Measurements from ENCODE around the gene NPY2R. TPM values are rescaled to one million over a fixed set of nuclear protein-coding genes. Genes with fewer than 3 reads are reported as not detected.

NPY2R gene
- total RNA-seq, 1 experiment from 2014 or later, result not detected

- POLR2A ChIA-PET (ENCODE audit: low non-redundant PET), result no interaction called here
- Histone ChIP-seq H3K4me3 (ENCODE audit: low read depth, low read length, poor library complexity, severe bottlenecking) (no peak overlapping the region), H3K36me3 (ENCODE audit: insufficient read depth, low read length, poor library complexity, severe bottlenecking) (no peaks in the 10 kb centered on the region), H3K27me3 (replicated peaks; ENCODE audit: insufficient read depth, low read depth, low read length, poor library complexity) (no peaks in the 10 kb centered on the region), H3K27ac (ENCODE audit: low read depth, low read length, poor library complexity, severe bottlenecking) (no peak overlapping the region), H3K4me1 (ENCODE audit: insufficient read depth, low read length, poor library complexity, severe bottlenecking) (no peaks in the 10 kb centered on the region), H3K9me3 (ENCODE audit: low read depth, low read length, poor library complexity, severe bottlenecking) (peaks cover 5% of the 10 kb centered on the region)
- CTCF ChIA-PET, result no interaction called here
- DNase-seq (ENCODE audit: low spot score), result no peak
- BruUV-seq (replicated peaks), result no TSS peak
- no peak for TF ChIP-seq CTCF (conservative IDR thresholded peaks at IDR 0.05; ENCODE audit: low read depth, low read length)
- no peak for TF ChIP-seq EZH2 (IDR thresholded peaks at IDR 0.05; ENCODE audit: borderline replicate concordance, low read depth, low read length, poor library complexity, severe bottlenecking)
- intact Hi-C loops (cut with micrococcal nuclease; ENCODE audit: unreplicated experiment), result no loop called here
Measured at GRCh38 chr4:155241225-155241624, 32.8 kb downstream of the NPY2R start.

GRCh38 chr4:155241664-155242063, 33.2 kb downstream of the NPY2R start:
- Histone ChIP-seq H3K36me3 (ENCODE audit: insufficient read depth, low read length, poor library complexity, severe bottlenecking) (no peaks in the 10 kb centered on the region), H3K4me1 (ENCODE audit: insufficient read depth, low read length, poor library complexity, severe bottlenecking) (no peaks in the 10 kb centered on the region), H3K4me3 (ENCODE audit: low read depth, low read length, poor library complexity, severe bottlenecking) (no peak overlapping the region), H3K27ac (ENCODE audit: low read depth, low read length, poor library complexity, severe bottlenecking) (no peak overlapping the region), H3K27me3 (replicated peaks; ENCODE audit: insufficient read depth, low read depth, low read length, poor library complexity) (no peaks in the 10 kb centered on the region), H3K9me3 (ENCODE audit: low read depth, low read length, poor library complexity, severe bottlenecking) (peaks cover 5% of the 10 kb centered on the region)
- TF ChIP-seq EZH2 (IDR thresholded peaks at IDR 0.05; ENCODE audit: borderline replicate concordance, low read depth, low read length, poor library complexity, severe bottlenecking) (no peak), CTCF (conservative IDR thresholded peaks at IDR 0.05; ENCODE audit: low read depth, low read length) (no peak)
- ChIA-PET CTCF (no interaction called here), POLR2A (ENCODE audit: low non-redundant PET) (no interaction called here)
- intact Hi-C loops (cut with micrococcal nuclease; ENCODE audit: unreplicated experiment), result no loop called here
- BruUV-seq (replicated peaks), result no TSS peak
- DNase-seq (ENCODE audit: low spot score), result no peak

GRCh38 chr4:155245105-155245504, 36.7 kb downstream of the NPY2R start:
- no peaks in the 10 kb centered on the region for H3K4me1 ChIP-seq (ENCODE audit: insufficient read depth, low read length, poor library complexity, severe bottlenecking)
- no peak for DNase-seq (ENCODE audit: low spot score)
- peaks cover 5% of the 10 kb centered on the region for H3K9me3 ChIP-seq (ENCODE audit: low read depth, low read length, poor library complexity, severe bottlenecking)
- intact Hi-C loops (cut with micrococcal nuclease; ENCODE audit: unreplicated experiment), result no loop called here
- no peak overlapping the region for H3K27ac ChIP-seq (ENCODE audit: low read depth, low read length, poor library complexity, severe bottlenecking)
- H3K4me3 ChIP-seq (ENCODE audit: low read depth, low read length, poor library complexity, severe bottlenecking), result no peak overlapping the region
- no peaks in the 10 kb centered on the region for H3K27me3 ChIP-seq (replicated peaks; ENCODE audit: insufficient read depth, low read depth, low read length, poor library complexity)
- POLR2A ChIA-PET (ENCODE audit: low non-redundant PET), result no interaction called here
- TF ChIP-seq CTCF (conservative IDR thresholded peaks at IDR 0.05; ENCODE audit: low read depth, low read length) (no peak), EZH2 (IDR thresholded peaks at IDR 0.05; ENCODE audit: borderline replicate concordance, low read depth, low read length, poor library complexity, severe bottlenecking) (no peak)
- no TSS peak for BruUV-seq (replicated peaks)
- no peaks in the 10 kb centered on the region for H3K36me3 ChIP-seq (ENCODE audit: insufficient read depth, low read length, poor library complexity, severe bottlenecking)
- CTCF ChIA-PET, result no interaction called here

All from A673 (cell line).